A204.1 (cell line): ENCODE measurements around the gene ERAS.

Experiments used
- FAIRE-seq: peaks from 2 replicates; lab custom pipeline; 2012; peaks lifted over from hg19 to GRCh38; lab: Jason Lieb, UNC

Gene ERAS

GRCh38 chrX:48826135-48826875 is at the start of gene ERAS:
Gene ERAS, plus strand, starts transcription at chrX:48826513. Its CDS starts 2,611 bp downstream, at chrX:48829124.
- FAIRE-seq: no peak

- FAIRE-seq: no peak
Measured at GRCh38 chrX:48776818-48777439, 49.4 kb upstream of the ERAS start.

- FAIRE-seq: no peak
Measured at GRCh38 chrX:48779399-48779798, 46.9 kb upstream of the ERAS start.

- no peak for FAIRE-seq
Measured at GRCh38 chrX:48781705-48782104, 44.6 kb upstream of the ERAS start.

- no peak for FAIRE-seq
Measured at GRCh38 chrX:48782216-48782615, 44.1 kb upstream of the ERAS start.

GRCh38 chrX:48782795-48783194 is 43.5 kb upstream of the ERAS start:
- FAIRE-seq: no peak

- FAIRE-seq: no peak
Measured at GRCh38 chrX:48784726-48785125, 41.6 kb upstream of the ERAS start.

- no peak for FAIRE-seq
Measured at GRCh38 chrX:48785186-48785539, 41.1 kb upstream of the ERAS start.

- no peak for FAIRE-seq
Measured at GRCh38 chrX:48785540-48786214, 40.6 kb upstream of the ERAS start.

- no peak for FAIRE-seq
Measured at GRCh38 chrX:48786341-48786800, 39.9 kb upstream of the ERAS start, which contains the start of gene GATA1. Gene GATA1, plus strand, starts transcription at chrX:48786590. Its CDS starts 4,520 bp downstream, at chrX:48791110.

GRCh38 chrX:48786825-48787504 is 39.3 kb upstream of the ERAS start:
- no peak for FAIRE-seq

GRCh38 chrX:48787505-48788443 is 38.5 kb upstream of the ERAS start:
- no peak for FAIRE-seq

- FAIRE-seq: no peak
Measured at GRCh38 chrX:48789366-48790220, 36.7 kb upstream of the ERAS start.

GRCh38 chrX:48790477-48790876 is 35.8 kb upstream of the ERAS start:
- FAIRE-seq: no peak

GRCh38 chrX:48791063-48791820 is 35.1 kb upstream of the ERAS start:
- no peak for FAIRE-seq

- FAIRE-seq: no peak
Measured at GRCh38 chrX:48792219-48792618, 34.1 kb upstream of the ERAS start.

- no peak for FAIRE-seq
Measured at GRCh38 chrX:48793935-48794334, 32.4 kb upstream of the ERAS start.

- FAIRE-seq: no peak
Measured at GRCh38 chrX:48794340-48794910, 31.9 kb upstream of the ERAS start.

GRCh38 chrX:48794911-48795515 is 31.3 kb upstream of the ERAS start:
- no peak for FAIRE-seq
